Measurements from ENCODE around the gene CST4.
"Not testable (repeated sequence)": the region's sequence is repeated elsewhere in the genome, so short reads cannot be mapped to it uniquely, and the experiment has no call there.

- not testable (repeated sequence) for TF ChIP-seq USF2 (IDR thresholded peaks at IDR 0.05; ENCODE audit: borderline replicate concordance, low read depth, low read length); FOXM1 (IDR thresholded peaks at IDR 0.05; ENCODE audit: low read depth); MEF2A (IDR thresholded peaks at IDR 0.05; ENCODE audit: borderline replicate concordance, low read depth); ZBTB33 (IDR thresholded peaks at IDR 0.05; ENCODE audit: borderline replicate concordance, low read depth); SIN3A (IDR thresholded peaks at IDR 0.05; ENCODE audit: borderline replicate concordance, low read depth, low read length); YY1 (IDR thresholded peaks at IDR 0.05; ENCODE audit: low read depth); CTCF (IDR thresholded peaks at IDR 0.05); POLR2AphosphoS5 (IDR thresholded peaks at IDR 0.05; ENCODE audit: low read depth, low read length); RAD21 (IDR thresholded peaks at IDR 0.05; ENCODE audit: low read length); TAF1 (IDR thresholded peaks at IDR 0.05; ENCODE audit: borderline replicate concordance, low read depth, low read length); NFIC (IDR thresholded peaks at IDR 0.05; ENCODE audit: borderline replicate concordance); REST (IDR thresholded peaks at IDR 0.05; ENCODE audit: low read depth, low read length)
These were observed 6.2 kb upstream of the CST4 start for GRCh38 chr20:23695068-23695395.

All from SK-N-SH (cell line).